ENCODE results near the gene ADGB. TPM values are rescaled to one million over a fixed set of nuclear protein-coding genes. Genes with fewer than 3 reads are reported as not detected.

ADGB gene
- total and polyA plus RNA-seq, 2 donors (not counting 1 experiment from before 2014, with no cell fraction given) = not detected

GRCh38 chr6:146775220-146775619, 176.4 kb downstream of the ADGB start:
- H3K27ac ChIP-seq (ENCODE audit: low read length in 2 of 2) = no peak overlapping the region
- Mint-ChIP-seq H3K4me3 (no peak overlapping the region), H3K27me3 (peaks cover 21% of the 10 kb centered on the region), H3K27ac (no peak overlapping the region), H3K4me1 (peaks cover 11% of the 10 kb centered on the region), H3K9me3 (ENCODE audit: insufficient read depth) (no peaks in the 10 kb centered on the region)
- H3K9me3 ChIP-seq (ENCODE audit: control extremely low read depth in 1 of 3, control insufficient read depth in 2 of 3, insufficient read depth in 1 of 3, low read length in 2 of 3) = no peaks in the 10 kb centered on the region
- no peaks in the 10 kb centered on the region for H4K20me1 ChIP-seq (ENCODE audit: control insufficient read depth, insufficient read depth, low read length, poor library complexity, severe bottlenecking)
- ChIA-PET CTCF (no interaction called here), POLR2A (no interaction called here)
- no peak overlapping the region for H3K4me3 ChIP-seq (ENCODE audit: control extremely low read depth in 1 of 5, extremely low read depth in 1 of 5, insufficient read depth in 1 of 5, low read depth in 2 of 5, low read length in 4 of 5)
- TF ChIP-seq CTCF (IDR thresholded peaks at IDR 0.05) = no peak
- TF ChIP-seq EZH2 (IDR thresholded peaks at IDR 0.05; ENCODE audit: borderline replicate concordance, insufficient read depth, low read depth, low read length, poor library complexity, severe bottlenecking) = no peak
- no peak overlapping the region for H3K4me2 ChIP-seq (replicated peaks; ENCODE audit: low read depth, low read length, poor library complexity, severe bottlenecking)
- intact Hi-C loops (cut with micrococcal nuclease) = no loop called here
- no peak overlapping the region for H2AFZ ChIP-seq (ENCODE audit: insufficient read depth, low read depth, low read length, poor library complexity, severe bottlenecking)
- H3K27me3 ChIP-seq (replicated peaks in 1 of 4; ENCODE audit: control extremely low read depth in 1 of 4, control insufficient read depth in 3 of 4, insufficient read depth in 4 of 4, low read length in 3 of 4) = peaks cover 0 to 16% (median 11%) of the 10 kb centered on the region in 4 experiments
- H3K36me3 ChIP-seq (replicated peaks in 1 of 2; ENCODE audit: control extremely low read depth in 1 of 2, control insufficient read depth in 1 of 2, extremely low read depth in 1 of 2, insufficient read depth in 2 of 2, low read length in 1 of 2) = no peaks in the 10 kb centered on the region
- H3K4me1 ChIP-seq (ENCODE audit: control insufficient read depth in 2 of 2, insufficient read depth in 2 of 2, low read length in 2 of 2) = peaks cover 8 to 9% of the 10 kb centered on the region in 2 donors
- no peak overlapping the region for H3K9ac ChIP-seq (ENCODE audit: low read length)
- no peak for ATAC-seq (ENCODE audit: low read depth)
- H3K79me2 ChIP-seq (ENCODE audit: control insufficient read depth, insufficient read depth, low read length) = no peaks in the 10 kb centered on the region
- DNase-seq = no peak

DNA sequence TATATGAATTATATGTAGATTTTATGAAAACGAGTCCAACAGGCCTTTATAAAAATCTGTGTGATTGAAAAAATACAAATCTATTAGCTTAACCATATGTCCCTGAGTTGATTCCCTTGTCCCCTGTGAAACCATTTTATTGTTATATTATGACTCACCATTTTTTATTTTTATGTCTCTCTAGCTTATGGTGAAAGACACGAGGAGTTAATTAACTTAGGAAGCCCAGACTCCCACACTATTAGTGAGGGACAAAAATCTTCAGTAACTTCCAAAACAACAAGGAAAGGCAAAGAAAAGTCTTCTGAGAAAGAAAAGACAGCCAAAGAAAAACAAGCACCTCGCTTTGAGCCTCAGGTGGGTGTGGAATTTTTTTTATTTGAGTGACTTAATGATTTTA, 183.1 kb downstream of the ADGB start:
- H2AFZ ChIP-seq (ENCODE audit: insufficient read depth, low read depth, low read length, poor library complexity, severe bottlenecking) = no peak overlapping the region
- Mint-ChIP-seq H3K4me3 (no peak overlapping the region), H3K9me3 (ENCODE audit: insufficient read depth) (no peaks in the 10 kb centered on the region), H3K4me1 (no peaks in the 10 kb centered on the region), H3K27ac (no peak overlapping the region), H3K27me3 (no peaks in the 10 kb centered on the region)
- H3K27ac ChIP-seq (ENCODE audit: low read length in 2 of 2) = no peak overlapping the region
- intact Hi-C loops (cut with micrococcal nuclease) = no loop called here
- ChIA-PET CTCF (no interaction called here), POLR2A (no interaction called here)
- no peaks in the 10 kb centered on the region for H3K4me1 ChIP-seq (ENCODE audit: control insufficient read depth in 2 of 2, insufficient read depth in 2 of 2, low read length in 2 of 2)
- H3K9me3 ChIP-seq (ENCODE audit: control extremely low read depth in 1 of 3, control insufficient read depth in 2 of 3, insufficient read depth in 1 of 3, low read length in 2 of 3) = no peaks in the 10 kb centered on the region
- DNase-seq (no peak), ATAC-seq (ENCODE audit: low read depth) (no peak)
- no peak for TF ChIP-seq EZH2 (IDR thresholded peaks at IDR 0.05; ENCODE audit: borderline replicate concordance, insufficient read depth, low read depth, low read length, poor library complexity, severe bottlenecking)
- TF ChIP-seq CTCF (IDR thresholded peaks at IDR 0.05) = no peak
- no peaks in the 10 kb centered on the region for H4K20me1 ChIP-seq (ENCODE audit: control insufficient read depth, insufficient read depth, low read length, poor library complexity, severe bottlenecking)
- no peak overlapping the region for H3K9ac ChIP-seq (ENCODE audit: low read length)
- H3K4me2 ChIP-seq (replicated peaks; ENCODE audit: low read depth, low read length, poor library complexity, severe bottlenecking) = no peak overlapping the region
- H3K27me3 ChIP-seq (replicated peaks in 1 of 4; ENCODE audit: control extremely low read depth in 1 of 4, control insufficient read depth in 3 of 4, insufficient read depth in 4 of 4, low read length in 3 of 4) = peaks cover 0 to 4% (median under 1%) of the 10 kb centered on the region in 4 experiments
- no peak overlapping the region for H3K4me3 ChIP-seq (ENCODE audit: control extremely low read depth in 1 of 5, extremely low read depth in 1 of 5, insufficient read depth in 1 of 5, low read depth in 2 of 5, low read length in 4 of 5)
- no peaks in the 10 kb centered on the region for H3K79me2 ChIP-seq (ENCODE audit: control insufficient read depth, insufficient read depth, low read length)
- WGBS (ENCODE audit: insufficient coverage) = no CpG with 5 or more reads among the region's 3 CpGs
- H3K36me3 ChIP-seq (replicated peaks in 1 of 2; ENCODE audit: control extremely low read depth in 1 of 2, control insufficient read depth in 1 of 2, extremely low read depth in 1 of 2, insufficient read depth in 2 of 2, low read length in 1 of 2) = no peaks in the 10 kb centered on the region

Data from B cell (primary cell).